CD4-positive, alpha-beta T cell treated with Interleukin-12 subunit alpha and Interleukin-12 subunit beta, for 1 hour (primary cell): ENCODE data around the gene EIF2B4.

ENCODE experiments used
- DNase-seq: peaks from one replicate; pipeline ENCODE4 v3.0.0-alpha.2; 2020

Gene EIF2B4

DNA sequence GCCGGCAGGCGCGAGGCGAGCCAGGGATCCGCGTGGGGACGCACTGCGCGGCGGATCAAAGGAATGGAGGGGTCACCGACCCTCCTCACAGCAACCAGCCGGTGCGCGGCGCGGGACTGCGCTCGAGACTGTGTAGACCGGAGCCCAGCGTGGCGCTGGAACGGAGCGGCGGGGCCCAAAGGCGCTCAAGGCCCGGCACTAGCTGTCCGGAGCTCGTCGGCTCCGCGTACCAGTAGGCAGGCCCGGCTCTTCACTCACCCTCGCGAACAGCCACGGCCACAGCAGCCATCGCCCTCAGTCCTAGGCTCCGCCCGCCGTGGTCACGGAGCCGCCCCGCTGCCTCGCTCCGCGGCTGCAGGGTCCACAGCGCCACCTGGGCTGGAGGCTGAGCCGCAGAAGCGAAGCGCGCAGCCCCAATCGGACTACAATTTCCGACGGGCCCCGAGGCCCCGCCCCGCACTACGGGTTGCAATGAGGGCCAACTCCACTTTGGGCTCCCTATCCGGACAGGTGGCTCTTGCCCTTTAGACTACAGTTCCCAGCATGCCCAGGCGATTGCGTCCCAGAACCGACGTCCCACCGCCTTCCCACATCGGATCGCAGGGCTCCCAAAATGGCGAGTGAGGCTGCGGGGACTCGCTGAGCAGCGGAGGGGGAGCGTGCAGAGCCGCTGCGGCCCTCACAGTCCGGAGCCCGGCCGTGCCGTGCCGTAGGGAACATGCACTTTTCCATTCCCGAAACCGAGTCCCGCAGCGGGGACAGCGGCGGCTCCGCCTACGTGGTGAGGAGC is at the start of gene EIF2B4, which contains the start of gene SNX17:
Gene EIF2B4 (minus strand): TSS at position 313 of the 790 bp plus-strand sequence. CDS start 24 bp downstream, at position 289.
Gene SNX17 (plus strand): TSS at position 591 of the 790 bp plus-strand sequence. CDS start 128 bp downstream, at position 719.
- DNase-seq: peak; percentile 100

DNA sequence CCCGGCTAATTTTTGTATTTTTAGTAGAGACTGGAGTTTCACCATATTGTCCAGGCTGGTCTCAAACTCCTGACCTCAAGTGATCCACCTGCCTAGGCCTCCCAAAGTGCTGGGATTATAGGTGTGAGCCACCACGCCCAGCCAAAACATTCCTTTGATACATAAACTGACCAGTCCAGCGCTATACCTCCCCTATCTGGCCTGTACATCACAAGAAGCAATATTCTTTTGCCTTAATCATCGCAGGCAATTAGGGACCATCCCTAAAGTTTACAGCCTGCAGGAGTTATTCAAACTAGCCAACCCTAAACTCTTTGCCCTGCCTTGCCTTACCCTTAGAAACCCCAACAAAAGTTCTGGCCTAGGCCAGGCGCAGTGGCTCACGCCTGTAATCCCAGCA is 46.0 kb upstream of the EIF2B4 start:
- no peak for DNase-seq

DNA sequence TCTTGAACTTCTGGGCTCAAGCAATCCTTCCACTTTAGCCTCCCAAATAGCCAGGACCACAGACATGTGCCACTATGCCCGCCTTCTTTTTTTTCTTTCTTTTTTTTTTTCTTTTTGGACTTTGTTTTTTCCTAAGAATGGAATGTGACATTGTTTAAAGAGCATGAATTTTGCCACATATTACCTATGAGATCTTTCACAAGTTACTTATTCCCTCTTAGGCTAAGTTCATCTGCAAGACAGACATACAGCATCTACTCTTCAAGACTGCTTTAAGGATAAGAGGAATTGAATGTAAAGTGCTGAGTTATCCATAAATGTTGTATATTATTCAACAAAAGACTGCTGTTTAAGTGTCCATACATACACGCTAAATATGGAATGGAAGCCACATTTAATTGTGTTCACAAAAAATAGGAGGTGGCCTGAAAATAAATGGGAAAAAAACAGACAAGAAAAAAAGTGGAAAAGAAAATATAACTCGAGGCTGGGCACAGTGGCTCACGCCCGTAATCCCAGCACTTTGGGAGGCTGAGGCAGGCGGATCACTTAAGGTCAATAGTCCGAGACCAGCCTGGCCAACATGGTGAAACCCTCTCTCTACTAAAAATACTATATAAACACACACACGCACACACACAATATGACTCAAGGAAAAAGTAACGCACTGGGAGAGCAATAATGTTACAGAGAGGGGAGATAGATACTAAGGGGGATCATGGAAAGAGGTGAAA is 42.4 kb upstream of the EIF2B4 start:
- DNase-seq: no peak

DNA sequence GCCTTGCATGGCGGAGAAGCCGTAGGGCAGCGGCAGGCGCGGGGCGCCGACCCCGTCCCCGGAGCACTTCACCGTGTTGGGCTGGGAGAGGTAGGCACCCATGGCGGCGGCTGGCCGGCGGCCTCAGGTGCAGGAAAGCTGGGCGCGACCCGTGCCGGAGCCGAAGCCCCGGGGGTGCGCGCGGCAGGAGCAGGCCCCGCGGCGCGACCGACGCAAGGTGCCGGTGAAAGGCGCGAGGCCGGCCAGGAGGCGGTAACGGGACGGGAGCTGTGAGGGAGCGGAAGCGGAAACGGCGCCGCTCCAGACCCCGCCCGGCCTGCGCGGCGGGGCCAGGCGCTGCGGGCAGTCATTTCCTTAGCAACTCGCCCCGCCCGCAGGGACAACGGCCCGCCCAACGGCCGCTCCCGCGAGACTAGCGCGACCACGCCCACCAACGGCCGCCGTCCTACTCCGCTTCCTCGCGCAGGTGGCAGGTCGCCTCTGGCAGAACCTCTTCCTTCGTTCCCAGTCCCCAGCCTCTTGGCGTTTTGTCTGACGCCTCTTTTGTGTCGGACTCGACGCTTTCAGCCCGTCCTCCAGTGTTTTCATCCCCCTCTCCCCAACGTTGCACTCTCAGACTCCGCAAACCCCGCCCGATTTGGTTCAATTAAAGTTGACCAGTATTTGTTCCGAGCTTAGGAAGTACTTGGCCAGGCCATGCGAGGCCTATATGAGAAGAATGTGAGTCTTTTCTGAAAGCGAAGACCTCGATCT is 39.4 kb upstream of the EIF2B4 start, which contains the start of gene PPM1G:
Gene PPM1G (minus strand): TSS at position 271 of the 753 bp plus-strand sequence. CDS start 169 bp downstream, at position 102.
- DNase-seq: peak; percentile 96

DNA sequence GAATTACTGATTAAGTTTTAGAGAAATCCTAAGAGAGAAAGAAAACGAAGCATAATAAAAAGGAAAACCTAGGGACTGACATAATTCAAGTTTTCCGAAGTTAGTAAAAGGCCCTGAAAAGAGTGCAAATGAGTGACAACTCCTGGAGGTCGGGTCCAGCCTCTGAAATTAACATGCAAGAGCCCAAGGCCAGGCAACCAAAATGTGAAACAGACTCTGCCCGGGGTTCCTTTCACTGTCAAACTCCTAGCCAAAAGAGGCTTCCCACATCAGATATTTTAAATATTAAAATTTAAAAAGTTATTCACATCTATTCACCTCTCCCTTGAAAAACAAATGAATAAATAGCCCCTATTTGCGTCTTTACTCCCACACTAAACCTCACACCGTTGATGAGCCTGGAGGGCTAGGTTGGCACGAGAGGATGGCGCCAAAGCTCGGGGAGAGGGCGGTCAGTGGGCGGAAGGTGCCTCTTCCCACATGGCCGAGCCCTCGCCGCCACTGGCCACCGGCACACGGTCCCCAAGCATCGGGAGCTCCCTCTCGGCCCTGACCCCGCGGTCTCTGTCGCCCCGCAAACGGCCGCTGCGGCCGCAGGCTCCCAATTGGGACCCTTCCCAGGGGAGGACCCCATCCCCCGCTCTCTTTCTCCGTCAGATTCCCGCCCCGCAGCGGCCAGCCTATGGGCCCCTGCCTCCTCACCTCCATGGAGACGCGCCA is 38.6 kb upstream of the EIF2B4 start:
- no peak for DNase-seq

DNA sequence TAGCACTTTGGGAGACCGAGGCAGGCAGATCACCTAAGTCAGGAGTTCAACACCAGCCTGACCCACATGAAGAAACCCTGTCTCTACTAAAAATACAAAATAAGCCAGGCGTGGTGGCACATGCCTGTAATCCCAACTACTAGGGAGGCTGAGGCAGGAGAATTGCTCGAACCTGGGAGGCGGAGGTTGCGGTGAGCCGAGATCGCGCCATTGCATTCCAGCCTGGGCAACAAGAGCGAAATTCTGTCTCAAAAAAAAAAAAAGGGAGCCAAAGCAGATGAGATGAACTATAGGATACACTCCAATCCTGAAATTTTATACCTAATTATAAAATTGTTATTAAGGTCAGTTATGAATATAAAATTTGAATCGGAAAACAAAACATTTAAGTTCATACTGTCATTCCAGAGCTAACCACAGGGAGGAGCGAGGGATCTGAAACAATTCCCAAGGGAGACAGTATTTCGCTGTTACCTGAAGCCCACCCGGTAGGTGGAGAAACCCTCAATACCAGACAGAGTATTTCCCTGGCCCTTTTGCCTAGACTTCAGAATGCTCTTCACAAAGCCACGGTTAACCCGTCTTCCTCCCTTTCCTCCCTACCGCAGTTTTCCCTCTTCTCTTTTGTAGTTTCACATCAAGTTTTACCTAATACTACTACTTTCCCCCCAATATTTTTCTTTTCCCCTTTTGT is 37.8 kb upstream of the EIF2B4 start:
- DNase-seq: no peak

DNA sequence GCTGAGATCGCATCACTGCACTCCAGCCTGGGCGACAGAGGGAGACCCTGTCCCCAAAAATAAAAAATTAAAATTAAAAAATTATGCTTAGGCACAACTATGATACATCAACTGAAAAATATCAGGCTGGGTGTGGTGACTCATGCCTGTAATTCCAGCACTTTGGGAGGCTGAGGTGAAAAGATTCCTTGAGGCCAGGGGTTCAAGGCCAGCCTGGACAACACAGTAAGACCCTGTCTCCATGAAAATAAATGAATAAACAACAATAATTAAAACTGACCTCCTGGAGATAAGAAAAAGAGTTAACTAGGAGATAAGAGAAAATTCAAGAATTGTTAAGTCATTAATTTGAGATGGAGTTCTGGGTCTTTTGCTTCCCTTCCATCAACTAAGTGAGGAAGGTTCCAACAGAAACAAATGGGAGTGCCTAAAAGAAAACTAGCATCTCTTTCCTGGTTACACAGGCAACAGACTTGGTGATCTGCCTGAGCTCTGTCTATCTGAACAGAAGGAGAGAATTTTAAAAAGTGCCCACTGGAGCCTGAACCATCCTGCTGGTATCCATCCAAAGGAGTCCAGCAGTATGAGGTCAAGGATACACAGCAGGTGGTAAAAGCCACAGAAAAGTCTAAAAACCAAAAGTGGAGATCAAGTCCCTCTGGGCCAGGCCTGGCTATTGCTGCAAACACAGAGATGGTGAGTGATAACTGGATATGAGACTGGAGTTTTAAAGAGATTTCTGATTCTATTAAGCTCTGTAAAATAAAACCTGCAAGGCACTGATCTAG is 30.4 kb upstream of the EIF2B4 start:
- DNase-seq: no peak

DNA sequence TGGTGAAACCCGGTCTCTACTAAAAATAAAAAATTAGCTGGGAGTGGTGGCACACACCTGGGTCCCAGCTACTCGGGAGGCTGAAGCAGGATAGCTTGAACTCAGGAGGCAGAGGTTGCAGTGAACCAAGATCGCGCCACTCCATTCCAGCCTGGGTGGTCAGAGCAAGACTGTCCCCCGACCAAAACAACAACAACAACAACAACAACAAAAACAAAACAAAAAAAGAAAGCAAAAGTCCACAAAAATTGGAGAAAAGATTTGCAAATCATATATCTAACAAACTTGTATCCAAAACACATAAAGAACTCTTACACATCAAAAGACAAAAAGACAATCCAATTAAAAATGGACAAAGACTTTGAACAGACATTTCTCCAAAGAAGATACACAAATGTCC is 28.8 kb upstream of the EIF2B4 start:
- no peak for DNase-seq

DNA sequence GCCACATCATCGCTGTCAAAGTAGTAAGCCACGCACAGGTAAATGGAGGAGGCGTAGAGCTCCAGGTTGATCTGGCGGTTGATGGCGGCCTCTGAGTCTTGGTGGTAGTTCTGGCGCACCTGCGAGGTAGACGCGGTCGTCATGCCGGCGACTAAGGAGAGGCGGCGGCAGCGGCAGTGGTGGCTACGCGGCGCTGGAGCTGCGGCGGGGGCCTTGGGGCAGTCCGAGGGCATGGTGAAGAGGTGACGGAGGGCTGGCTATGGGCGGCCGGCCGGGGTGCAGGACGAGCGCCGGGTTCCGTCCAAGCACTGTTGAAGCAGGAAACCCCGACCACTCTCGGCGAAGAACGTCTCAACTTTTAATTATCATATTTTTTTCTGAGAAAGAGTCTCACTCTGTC is 23.1 kb upstream of the EIF2B4 start:
- DNase-seq: no peak

DNA sequence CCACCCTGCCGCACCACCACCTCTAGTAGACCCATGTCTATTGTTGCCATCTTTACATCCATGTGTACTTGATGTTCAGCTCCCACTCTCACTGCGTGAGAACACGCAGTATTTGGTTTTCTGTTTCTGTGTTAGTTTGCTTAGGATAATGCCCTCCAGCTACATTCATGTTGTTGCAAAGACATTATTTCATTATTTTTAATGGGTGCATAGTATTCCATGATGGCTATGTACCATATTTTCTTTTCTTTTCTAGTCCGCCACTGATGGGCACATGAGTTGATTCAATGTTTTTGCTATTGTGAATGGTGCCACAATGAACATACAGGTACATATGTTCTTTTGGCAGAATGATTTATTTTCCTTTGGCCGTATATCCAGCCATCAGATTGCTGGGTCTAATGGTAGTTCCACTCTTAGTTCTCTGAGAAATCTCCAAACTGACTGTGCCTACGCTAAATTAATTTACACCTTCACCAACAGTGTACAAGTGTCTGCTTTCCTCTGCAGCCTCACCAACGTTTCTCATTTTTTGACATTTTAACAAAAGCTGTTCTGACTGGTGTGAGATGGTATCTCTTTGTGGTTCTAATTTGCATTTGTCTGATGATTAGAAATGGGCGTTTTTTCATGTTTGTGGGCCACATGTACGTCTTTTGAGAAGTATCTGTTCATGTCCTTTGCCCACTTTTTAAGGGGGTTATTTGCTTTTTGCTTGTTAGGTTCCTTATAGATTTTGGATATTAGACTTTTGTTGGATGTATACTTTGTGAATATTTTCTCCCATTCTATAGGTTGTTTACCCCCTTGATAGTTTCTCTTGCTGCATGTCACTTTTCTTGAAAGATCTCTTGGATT is 20.9 kb upstream of the EIF2B4 start:
- peak; percentile 67 for DNase-seq

DNA sequence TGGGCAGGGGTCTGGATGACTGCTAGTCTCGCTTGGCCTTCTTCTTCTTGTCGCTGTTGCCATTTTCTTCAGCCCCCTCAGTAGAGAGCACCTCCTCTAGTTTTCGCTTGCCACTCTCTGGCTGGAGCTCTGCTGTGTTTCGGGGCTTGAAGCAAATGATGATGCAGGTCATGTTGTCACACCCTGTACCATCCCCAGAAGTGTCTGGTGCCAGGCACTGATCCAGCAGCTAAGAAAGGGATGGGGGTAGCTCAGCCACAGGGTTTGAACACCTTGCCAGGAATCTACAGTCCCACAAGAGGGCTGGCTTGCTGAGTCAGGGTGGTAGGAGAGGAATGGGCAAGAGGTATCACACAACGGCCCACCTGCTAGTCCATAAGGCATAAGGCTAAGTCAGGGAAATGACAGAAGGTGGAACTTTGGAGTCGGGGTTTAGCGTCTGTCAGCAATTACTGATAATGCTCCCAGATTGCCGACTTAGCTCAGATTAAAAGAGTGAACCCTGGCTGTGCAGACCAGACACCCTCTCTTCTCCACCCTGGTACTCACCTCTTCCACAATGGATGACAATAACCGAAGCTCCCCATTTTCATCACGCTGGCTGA is 11.5 kb upstream of the EIF2B4 start:
- no peak for DNase-seq

DNA sequence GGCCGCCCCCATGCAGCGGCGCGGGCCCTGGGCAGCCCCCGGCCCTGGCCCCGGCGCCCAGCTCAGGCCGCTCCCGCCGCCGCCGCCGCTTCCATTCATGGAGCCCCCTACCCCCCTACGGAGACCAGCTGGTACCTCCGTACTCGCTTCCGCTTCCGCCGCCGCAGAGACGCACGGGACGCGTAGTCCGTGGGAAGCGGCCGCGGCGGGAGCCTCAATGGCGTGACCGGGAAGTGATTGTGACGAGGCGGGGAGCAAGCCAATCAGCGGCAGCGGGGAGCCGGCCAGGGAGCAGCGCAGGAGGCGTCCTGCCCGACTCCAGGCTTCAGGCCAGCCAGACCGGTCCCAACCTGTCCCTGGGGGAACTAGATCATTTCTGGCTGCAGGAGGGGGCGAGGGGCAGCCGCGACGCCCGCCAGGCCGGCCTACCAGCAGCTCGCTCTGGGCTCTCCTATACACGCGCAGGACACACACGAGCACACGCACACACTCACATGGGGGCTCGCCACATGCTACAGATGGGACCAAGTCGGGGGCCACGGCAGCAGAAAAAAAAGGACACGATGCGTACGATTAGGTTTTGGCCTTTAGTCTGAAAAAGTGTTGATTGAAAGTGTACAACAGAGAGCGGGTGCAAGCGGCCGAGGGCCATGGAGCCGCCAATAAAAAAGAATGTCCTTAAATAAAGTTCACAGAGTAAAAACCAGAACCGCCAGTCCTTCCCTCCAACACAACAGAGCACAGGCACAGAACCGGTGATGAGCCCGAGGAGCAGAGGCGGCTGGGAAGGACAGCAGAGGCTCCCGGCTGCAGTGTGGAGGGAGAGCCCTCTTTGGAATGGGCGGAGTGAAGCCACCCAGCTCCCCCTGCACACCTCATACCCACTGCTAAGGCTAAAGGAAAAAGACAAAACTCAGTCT is 10.7 kb upstream of the EIF2B4 start, which contains the start of gene ZNF513:
Gene ZNF513 (minus strand): TSS at position 109 of the 920 bp plus-strand sequence. CDS start 208 bp downstream, outside the sequence.
- DNase-seq: peak; percentile 92

DNA sequence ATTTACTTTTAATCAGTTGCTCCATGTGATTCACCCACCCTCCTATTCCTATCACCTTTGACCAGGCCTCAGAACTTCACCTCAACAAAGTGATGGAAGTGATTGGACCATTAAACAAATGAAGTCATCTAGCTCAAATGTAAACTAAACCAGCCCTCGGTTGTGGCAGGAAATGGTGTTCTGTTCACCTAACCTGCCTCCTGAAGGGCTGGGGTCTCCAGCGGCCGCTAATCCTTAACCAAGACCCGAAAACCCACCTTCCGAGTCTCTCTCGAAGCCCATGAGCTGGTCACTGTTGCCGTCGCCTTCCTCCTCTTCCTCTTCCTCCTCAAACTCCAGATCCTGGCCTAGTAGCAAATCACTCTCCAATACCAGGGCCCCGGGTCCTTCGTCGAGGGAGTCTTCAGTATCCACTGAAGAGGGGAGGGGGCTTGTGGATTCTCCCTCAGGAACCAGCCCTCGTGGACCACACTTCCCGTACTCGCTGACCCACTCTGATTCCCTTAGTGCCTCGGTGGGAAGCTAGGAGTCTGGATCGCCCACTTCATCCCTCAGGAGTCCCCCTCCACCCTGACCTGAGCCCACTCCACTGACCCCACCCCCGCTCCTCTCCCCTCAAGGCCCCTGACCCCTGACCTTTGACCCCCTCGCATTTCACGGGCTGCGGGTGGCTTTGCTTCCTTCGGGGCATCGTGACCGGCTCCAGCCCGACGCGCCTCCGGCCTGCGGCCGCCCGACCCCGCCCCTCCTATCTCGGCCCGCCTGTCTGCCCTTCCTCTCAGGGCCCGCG is 9.9 kb upstream of the EIF2B4 start:
- peak; percentile 43 for DNase-seq

DNA sequence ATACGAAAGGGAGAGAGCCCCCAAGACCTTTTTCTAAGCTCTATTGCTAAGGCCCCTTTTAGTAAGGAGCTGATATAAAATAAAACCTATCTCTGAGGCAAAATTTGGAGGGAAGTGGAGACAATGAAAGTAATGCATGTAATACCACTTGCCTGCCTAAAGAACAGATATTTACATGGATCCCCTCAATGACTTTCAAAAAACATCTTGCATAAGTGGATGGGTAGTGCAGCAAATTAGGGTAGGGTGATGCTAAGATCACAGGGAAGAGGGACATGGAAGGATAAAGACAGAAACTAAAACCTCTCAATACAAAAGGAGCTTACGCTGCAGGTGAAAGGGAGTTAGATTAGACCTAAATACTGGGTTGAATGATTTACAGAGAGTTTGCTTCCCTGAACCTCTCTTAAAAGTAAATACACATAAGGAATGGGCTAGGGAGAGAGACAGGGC is 9.3 kb upstream of the EIF2B4 start:
- DNase-seq: no peak

DNA sequence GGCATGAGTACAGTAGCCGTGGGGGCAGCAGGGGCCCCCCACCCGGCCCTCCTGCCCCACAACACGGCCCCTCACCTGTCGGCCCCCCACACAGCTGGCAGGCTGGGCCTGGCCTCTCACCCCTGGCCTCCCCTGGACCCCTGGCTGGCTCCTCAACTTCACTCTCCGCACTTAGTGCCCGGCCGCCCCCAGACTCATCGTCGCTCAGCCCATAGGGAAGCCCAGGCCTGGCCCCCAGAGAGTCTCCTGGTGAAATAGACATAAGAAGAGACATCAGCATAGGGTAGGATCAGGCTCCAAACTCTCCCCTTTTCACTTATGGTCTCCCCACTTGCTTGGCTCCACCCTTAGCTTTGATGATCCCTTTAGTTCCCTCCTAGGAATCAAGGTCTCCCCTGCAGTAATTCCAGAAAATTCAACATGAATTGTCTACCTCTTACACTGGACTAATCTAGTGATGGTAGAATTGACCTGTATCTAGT is 8.7 kb upstream of the EIF2B4 start:
- no peak for DNase-seq

DNA sequence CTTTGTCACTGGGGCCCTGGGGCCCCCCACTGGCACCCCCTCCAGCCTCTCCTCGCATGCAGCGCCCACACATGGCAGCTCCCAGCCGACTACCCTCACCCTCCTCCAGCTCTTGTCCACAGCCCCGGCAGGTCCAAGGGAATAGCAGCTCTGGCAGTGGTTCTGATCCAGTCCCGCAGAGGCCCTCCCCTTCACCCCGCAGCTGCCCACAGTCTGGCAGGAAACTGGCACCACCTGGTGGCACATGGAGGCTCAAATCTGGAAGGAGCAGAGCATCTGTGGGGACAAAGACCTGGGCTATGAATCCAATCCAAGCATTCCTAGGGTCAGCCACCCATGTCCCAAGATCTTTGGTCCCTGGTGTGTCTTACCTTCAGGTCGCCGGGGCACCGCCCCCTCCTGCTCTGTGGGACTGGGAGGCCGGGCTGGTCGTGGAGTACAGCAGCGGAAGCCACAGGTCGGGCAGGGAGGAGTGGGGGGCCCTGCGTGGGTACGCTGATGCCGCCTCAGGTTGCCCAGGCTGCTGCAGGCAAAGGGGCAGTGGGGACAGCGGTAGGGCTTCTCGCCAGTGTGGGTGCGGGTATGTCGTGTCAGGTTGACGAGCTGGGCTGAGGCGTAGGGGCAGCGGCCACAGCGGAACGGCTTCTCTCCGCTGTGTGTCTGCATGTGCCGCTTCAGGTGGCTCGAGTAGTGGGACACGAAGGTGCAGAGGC is 8.1 kb upstream of the EIF2B4 start:
- peak; percentile 19 for DNase-seq
